IMR-90 (cell line): ENCODE measurements around the gene ZNF229.

Source experiments
- CTCF ChIP-seq: conservative IDR thresholded peaks from 2 replicates; pipeline ENCODE4 v1.5.1; 2012; ENCODE audit warnings: mild to moderate bottlenecking, low read depth, low read length, improper control_type of control experiment
- NFE2L2 ChIP-seq: fragments of 150-350 bp; IDR thresholded peaks from 2 replicates; pipeline ENCODE4 v1.6.1; 2016; ENCODE audit warnings: low read depth, mild to moderate bottlenecking, low read length
- RAD21 ChIP-seq: IDR thresholded peaks from 2 replicates; pipeline ENCODE4 v1.6.1; 2012; ENCODE audit warnings: low read length, improper control_type of control experiment
- SMC3 ChIP-seq: fragments of 150-350 bp; IDR thresholded peaks from 2 replicates; pipeline ENCODE4 v1.6.1; 2016; ENCODE audit warnings: low read depth, mild to moderate bottlenecking, antibody characterized with exemption, low read length, moderate library complexity

- no peak for TF ChIP-seq CTCF
- no peak for TF ChIP-seq RAD21
- TF ChIP-seq NFE2L2: peak; percentile 87
- TF ChIP-seq SMC3: no peak
These were observed at the start of gene ZNF229 for GRCh38 chr19:44447916-44448674.
